Mucosa of descending colon (tissue), 3 donors: Measurements from ENCODE around the gene LRRC70. TPM values are rescaled to one million over a fixed set of nuclear protein-coding genes. Genes with fewer than 3 reads are reported as not detected.

Experiments used
- ATAC-seq: fragments of 200-7000 bp; cut with Tn5 transposase; one replicate; pipeline ENCODE4 v1.9.1; 2020; ENCODE audit warnings: mild to moderate bottlenecking, moderate library complexity
- DNase-seq, 3 donors: peaks; one replicate each; pipeline ENCODE4 v3.0.0-alpha.2; 2020
- H3K36me3 ChIP-seq: fragments of 200-600 bp; one replicate; pipeline ENCODE4 v1.8.0; 2021; ENCODE audit warnings: low read depth, mild to moderate bottlenecking
- H3K4me1 ChIP-seq: fragments of 200-600 bp; one replicate; pipeline ENCODE4 v1.8.0; 2021; ENCODE audit warnings: low read depth, mild to moderate bottlenecking
- H3K4me3 ChIP-seq: fragments of 200-600 bp; one replicate; pipeline ENCODE4 v1.8.0; 2021; ENCODE audit warnings: mild to moderate bottlenecking
- H3K9me3 ChIP-seq: fragments of 200-600 bp; one replicate; pipeline ENCODE4 v1.8.0; 2021; ENCODE audit warnings: mild to moderate bottlenecking
- CTCF ChIP-seq: fragments of 200-600 bp; IDR thresholded peaks from one replicate; pipeline ENCODE4 v1.8.0; 2022; ENCODE audit warnings: antibody characterized with exemption, mild to moderate bottlenecking
- intact Hi-C, 2 donors: fragments of 100-400 bp; cut with DNase I in 1 of 2; cut with micrococcal nuclease in 1 of 2; formaldehyde crosslinking; loops; one replicate each; pipeline versions ENCODE4 v1.11.0 to v1.11.1; 2022; cut with DNase I, micrococcal nuclease
- total RNA-seq, 3 donors: library from RNA; stranded (reverse); fragmentation: NEBNext Ultra II Directional in 2 of 3; extraction: Animal tissue kit (Norgen Biotek cat#: 25700) in 2 of 3; gene quantifications; one replicate each; pipeline versions ENCODE4 v1.2.1 to v1.2.4, GENCODE V29; 2021 to 2023
- donor health status: DM: no; HTN: no; CAD: no; lungs with moderate emphysema.
- donor health status: DM: no; HTN: no; CAD: no.
- donor health status: DM: no; HTN: yes; CAD: no.

The LRRC70 gene
- total RNA-seq, 3 donors from 2014 or later, result 0.75 to 2.8 (median 1.4) TPM

GRCh38 chr5:62606878-62607277 is 28.3 kb downstream of the LRRC70 start:
- ATAC-seq (no peak), DNase-seq (no peak)
- Histone ChIP-seq H3K9me3 (no peaks in the 10 kb centered on the region), H3K4me3 (no peak overlapping the region), H3K4me1 (no peaks in the 10 kb centered on the region), H3K36me3 (no peaks in the 10 kb centered on the region)
- intact Hi-C loops, result no loop called here
- no peak for TF ChIP-seq CTCF

GRCh38 chr5:62607615-62608014 is 29.0 kb downstream of the LRRC70 start:
- ATAC-seq (no peak), DNase-seq (no peak)
- Histone ChIP-seq H3K36me3 (no peaks in the 10 kb centered on the region), H3K4me3 (no peak overlapping the region), H3K4me1 (no peaks in the 10 kb centered on the region), H3K9me3 (no peaks in the 10 kb centered on the region)
- no peak for TF ChIP-seq CTCF
- intact Hi-C loops, result no loop called here

GRCh38 chr5:62608529-62609511 is 30.2 kb downstream of the LRRC70 start:
- H3K36me3 ChIP-seq, result no peaks in the 10 kb centered on the region
- intact Hi-C loops, result no loop called here

GRCh38 chr5:62614355-62614754 is 35.7 kb downstream of the LRRC70 start:
- TF ChIP-seq CTCF, result no peak
- ATAC-seq (no peak), DNase-seq (no peak)
- H3K4me3 ChIP-seq, result no peak overlapping the region
- H3K9me3 ChIP-seq, result no peaks in the 10 kb centered on the region
- H3K4me1 ChIP-seq, result no peaks in the 10 kb centered on the region
- intact Hi-C loops, result no loop called here
- H3K36me3 ChIP-seq, result no peaks in the 10 kb centered on the region

More at GRCh38 chr5:62608529-62609511, 30.2 kb downstream of the LRRC70 start:
- H3K4me3 ChIP-seq, result no peak overlapping the region
- DNase-seq (no peak), ATAC-seq (no peak)
- no peaks in the 10 kb centered on the region for H3K4me1 ChIP-seq
- H3K9me3 ChIP-seq, result no peaks in the 10 kb centered on the region
- TF ChIP-seq CTCF, result no peak

GRCh38 chr5:62616615-62617277 is 38.1 kb downstream of the LRRC70 start:
- DNase-seq (no peak), ATAC-seq (no peak)
- Histone ChIP-seq H3K4me1 (no peaks in the 10 kb centered on the region), H3K9me3 (no peaks in the 10 kb centered on the region), H3K4me3 (no peak overlapping the region), H3K36me3 (no peaks in the 10 kb centered on the region)
- intact Hi-C loops, result no loop called here
- TF ChIP-seq CTCF, result no peak
